Hepatocyte (in vitro differentiated cells): ENCODE data around the gene HPCAL1. TPM values are rescaled to one million over a fixed set of nuclear protein-coding genes. Genes with fewer than 3 reads are reported as not detected.

Source experiments
- DNase-seq: peaks from one replicate; pipeline ENCODE4 v3.0.0-alpha.2; 2016; ENCODE audit warnings: low spot score
- H2AFZ ChIP-seq: fragments of 200-600 bp; sonication (generic); 2 replicates; pipeline ENCODE4 v1.6.0; 2016; ENCODE audit warnings: antibody characterized with exemption, mild to moderate bottlenecking
- H3K27ac ChIP-seq: fragments of 200-600 bp; sonication (generic); 2 replicates; pipeline ENCODE4 v1.5.1; 2016; ENCODE audit warnings: mild to moderate bottlenecking
- H3K27me3 ChIP-seq: fragments of 200-600 bp; sonication (generic); 2 replicates; pipeline ENCODE4 v1.6.1; 2016
- H3K36me3 ChIP-seq: fragments of 200-600 bp; sonication (generic); replicated peaks from 2 replicates; pipeline ENCODE4 v1.5.1; 2016; ENCODE audit warnings: low read depth; ENCODE audit not compliant: insufficient read depth
- H3K4me1 ChIP-seq: fragments of 200-600 bp; sonication (generic); 2 replicates; pipeline ENCODE4 v1.5.1; 2016; ENCODE audit warnings: mild to moderate bottlenecking, moderate library complexity; ENCODE audit not compliant: insufficient read depth
- H3K4me2 ChIP-seq: fragments of 200-600 bp; sonication (generic); 2 replicates; pipeline ENCODE4 v1.6.0; 2016
- H3K4me3 ChIP-seq: fragments of 200-600 bp; sonication (generic); 2 replicates; pipeline ENCODE4 v1.5.1; 2016; ENCODE audit warnings: mild to moderate bottlenecking
- H3K79me2 ChIP-seq: fragments of 200-600 bp; sonication (generic); 2 replicates; pipeline ENCODE4 v1.6.0; 2017; ENCODE audit warnings: mild to moderate bottlenecking
- H3K9me2 ChIP-seq: fragments of 200-600 bp; sonication (generic); replicated peaks from 2 replicates; pipeline ENCODE4 v1.6.0; 2017; ENCODE audit warnings: mild to moderate bottlenecking; ENCODE audit not compliant: insufficient read depth
- H3K9me3 ChIP-seq: fragments of 200-600 bp; sonication (generic); 2 replicates; pipeline ENCODE4 v1.5.1; 2016; ENCODE audit warnings: low read depth, mild to moderate bottlenecking
- H4K20me1 ChIP-seq: fragments of 200-600 bp; sonication (generic); 2 replicates; pipeline ENCODE4 v1.6.0; 2016; ENCODE audit warnings: mild to moderate bottlenecking; ENCODE audit not compliant: insufficient read depth, poor library complexity, severe bottlenecking
- CTCF ChIP-seq: fragments of 200-600 bp; sonication (generic); IDR thresholded peaks from 2 replicates; pipeline ENCODE4 v1.5.1; 2016; ENCODE audit warnings: antibody characterized with exemption, mild to moderate bottlenecking; ENCODE audit not compliant: poor library complexity
- EZH2 ChIP-seq: fragments of 200-600 bp; sonication (generic); IDR thresholded peaks from 2 replicates; pipeline ENCODE4 v1.6.1; 2016; ENCODE audit warnings: antibody characterized with exemption, mild to moderate bottlenecking, borderline replicate concordance
- EZH2phosphoT487 ChIP-seq: fragments of 200-600 bp; sonication (generic); IDR thresholded peaks from one replicate; pipeline ENCODE4 v1.6.1; 2018; ENCODE audit warnings: antibody characterized with exemption, mild to moderate bottlenecking, low read depth, moderate library complexity; ENCODE audit not compliant: unreplicated experiment, severe bottlenecking
- WGBS: methylation state at CpG from one replicate; pipeline ENCODE4 v1.1.6; 2016; ENCODE audit warnings: low lambda C conversion rate; ENCODE audit errors: missing lambda C conversion rate; 5-methylcytosine and 5-hydroxymethylcytosine counted together
- polyA plus RNA-seq: library from polyadenylated mRNA; unstranded; fragments of >200 nt; fragmentation: Nextera tagmentation; extraction: Ambion mirVana; gene quantifications from 2 replicates; pipeline ENCODE4 v1.2.1, GENCODE V29; 2016
- total RNA-seq: library from RNA; depleted of rRNA; stranded (reverse); fragments of >200 nt; gene quantifications from 2 replicates; pipeline ENCODE4 v1.2.3, GENCODE V29; 2014

The HPCAL1 gene
- total and polyA plus RNA-seq, 2 experiments from 2014 or later = 22.5 to 39.1 TPM

GRCh38 chr2:10320933-10321332, 18.2 kb downstream of the HPCAL1 start:
- no peaks in the 10 kb centered on the region for H3K9me2 ChIP-seq
- H3K4me3 ChIP-seq = no peak overlapping the region
- DNase-seq = no peak
- H4K20me1 ChIP-seq = no peaks in the 10 kb centered on the region
- H3K9me3 ChIP-seq = no peaks in the 10 kb centered on the region
- H3K27me3 ChIP-seq = no peaks in the 10 kb centered on the region
- H3K4me2 ChIP-seq = no peak overlapping the region
- WGBS = 98% methylated on average over 9 of the region's 9 CpGs
- no peaks in the 10 kb centered on the region for H3K36me3 ChIP-seq
- H2AFZ ChIP-seq = no peak overlapping the region
- H3K27ac ChIP-seq = no peak overlapping the region
- peaks cover 4% of the 10 kb centered on the region for H3K4me1 ChIP-seq
- TF ChIP-seq CTCF (no peak), EZH2phosphoT487 (no peak), EZH2 (no peak)
- H3K79me2 ChIP-seq = peaks cover 64% of the 10 kb centered on the region

GRCh38 chr2:10321622-10322021, 18.9 kb downstream of the HPCAL1 start:
- Histone ChIP-seq H3K4me3 (no peak overlapping the region), H3K9me2 (no peaks in the 10 kb centered on the region), H3K27me3 (no peaks in the 10 kb centered on the region), H3K4me2 (no peak overlapping the region), H3K4me1 (peaks cover 10% of the 10 kb centered on the region), H3K27ac (no peak overlapping the region), H3K36me3 (no peaks in the 10 kb centered on the region), H2AFZ (no peak overlapping the region), H3K79me2 (peaks cover 63% of the 10 kb centered on the region), H3K9me3 (no peaks in the 10 kb centered on the region), H4K20me1 (no peaks in the 10 kb centered on the region)
- DNase-seq = no peak
- WGBS = 94% methylated on average over 6 of the region's 6 CpGs
- TF ChIP-seq EZH2 = no peak
- TF ChIP-seq EZH2phosphoT487 = no peak
- TF ChIP-seq CTCF = no peak

- no peaks in the 10 kb centered on the region for H4K20me1 ChIP-seq
- no peaks in the 10 kb centered on the region for H3K9me3 ChIP-seq
- H2AFZ ChIP-seq = no peak overlapping the region
- no peaks in the 10 kb centered on the region for H3K36me3 ChIP-seq
- H3K4me2 ChIP-seq = no peak overlapping the region
- no peak overlapping the region for H3K27ac ChIP-seq
- H3K79me2 ChIP-seq = peaks cover 64% of the 10 kb centered on the region
- no peaks in the 10 kb centered on the region for H3K9me2 ChIP-seq
- TF ChIP-seq EZH2 = no peak
- no peak for TF ChIP-seq EZH2phosphoT487
- no peak for TF ChIP-seq CTCF
- H3K4me3 ChIP-seq = no peak overlapping the region
- H3K27me3 ChIP-seq = no peaks in the 10 kb centered on the region
- 80% methylated on average over 4 of the region's 4 CpGs for WGBS
- H3K4me1 ChIP-seq = peaks cover 19% of the 10 kb centered on the region
- DNase-seq = no peak
Observed at GRCh38 chr2:10322481-10322880, 19.8 kb downstream of the HPCAL1 start.

- Histone ChIP-seq H3K4me2 (no peak overlapping the region), H3K27me3 (no peaks in the 10 kb centered on the region), H4K20me1 (no peaks in the 10 kb centered on the region), H3K9me3 (no peaks in the 10 kb centered on the region), H3K4me1 (peaks cover 20% of the 10 kb centered on the region), H2AFZ (no peak overlapping the region), H3K36me3 (no peaks in the 10 kb centered on the region), H3K9me2 (no peaks in the 10 kb centered on the region), H3K79me2 (peaks cover 65% of the 10 kb centered on the region), H3K27ac (no peak overlapping the region), H3K4me3 (no peak overlapping the region)
- no peak for DNase-seq
- WGBS = 92% methylated on average over 13 of the region's 13 CpGs
- TF ChIP-seq EZH2phosphoT487 = no peak
- no peak for TF ChIP-seq CTCF
- TF ChIP-seq EZH2 = no peak
Observed at GRCh38 chr2:10322973-10323372, 20.3 kb downstream of the HPCAL1 start.
